HEK293 (cell line): Measurements from ENCODE around the gene SLC37A2.

Source experiments
- HOXA7 ChIP-seq: sonication (generic); formaldehyde crosslinking; IDR thresholded peaks from 2 replicates; pipeline ENCODE4 v1.8.1; 2022; ENCODE audit warnings: missing genetic modification reagents, borderline replicate concordance
- MEIS1 ChIP-seq: sonication (generic); formaldehyde crosslinking; IDR thresholded peaks from 2 replicates; pipeline ENCODE4 v1.8.1; 2022; ENCODE audit warnings: missing genetic modification reagents, mild to moderate bottlenecking, borderline replicate concordance
- MYNN ChIP-seq: fragments of 450-650 bp; formaldehyde crosslinking; IDR thresholded peaks from 2 replicates; pipeline ENCODE4 v1.5.1; 2016; ENCODE audit warnings: missing biosample characterization, missing genetic modification characterization, borderline replicate concordance
- REPIN1 ChIP-seq: fragments of 450-650 bp; formaldehyde crosslinking; IDR thresholded peaks from 2 replicates; pipeline ENCODE4 v1.5.1; 2017; ENCODE audit warnings: missing biosample characterization, missing genetic modification characterization, low read depth
- SETDB1 ChIP-seq: IDR thresholded peaks from one replicate; pipeline ENCODE4 v1.6.1; 2017; ENCODE audit warnings: mild to moderate bottlenecking, low read length, moderate library complexity, mixed read lengths; ENCODE audit not compliant: insufficient read length
- ZEB2 ChIP-seq: fragments of 450-650 bp; formaldehyde crosslinking; IDR thresholded peaks from 2 replicates; pipeline ENCODE4 v1.5.1; 2016; ENCODE audit warnings: missing biosample characterization, missing genetic modification characterization
- ZNF146 ChIP-seq: fragments of 450-650 bp; formaldehyde crosslinking; IDR thresholded peaks from 2 replicates; pipeline ENCODE4 v1.5.1; 2016; ENCODE audit warnings: missing biosample characterization, missing genetic modification characterization
- ZNF23 ChIP-seq: fragments of 450-650 bp; formaldehyde crosslinking; IDR thresholded peaks from 2 replicates; pipeline ENCODE4 v1.5.1; 2016; ENCODE audit warnings: missing biosample characterization, missing genetic modification characterization, borderline replicate concordance
- ZNF274 ChIP-seq, 2 experiments: fragments of 200-500 bp in 1 of 2; fragments of 450-650 bp in 1 of 2; sonication (Bioruptor generic) in 1 of 2; formaldehyde crosslinking in 1 of 2; IDR thresholded peaks; 2 replicates each; pipeline versions ENCODE4 v1.5.1 to v1.6.1; 2014 to 2016; ENCODE audit warnings: borderline replicate concordance in 1 of 2, inconsistent platforms in 1 of 2, low read length in 1 of 2, missing biosample characterization in 1 of 2, missing genetic modification characterization in 1 of 2
- ZNF560 ChIP-seq: fragments of 450-650 bp; formaldehyde crosslinking; IDR thresholded peaks from 2 replicates; pipeline ENCODE4 v1.5.1; 2017; ENCODE audit warnings: missing biosample characterization, missing genetic modification characterization, borderline replicate concordance
- ZNF660 ChIP-seq: fragments of 450-650 bp; IDR thresholded peaks from 2 replicates; pipeline ENCODE4 v1.5.1; 2018; ENCODE audit warnings: missing biosample characterization, mild to moderate bottlenecking, missing genetic modification characterization
- ZSCAN30 ChIP-seq: fragments of 450-650 bp; IDR thresholded peaks from 2 replicates; pipeline ENCODE4 v1.5.1; 2018; ENCODE audit warnings: missing biosample characterization, mild to moderate bottlenecking, missing genetic modification characterization, moderate library complexity
- TF ChIP-seq, protein P1 (sequence below): fragments of 450-650 bp; formaldehyde crosslinking; IDR thresholded peaks from 2 replicates; pipeline ENCODE4 v1.5.1; 2016; ENCODE audit warnings: missing biosample characterization, missing genetic modification characterization
- TF ChIP-seq, protein P2 (sequence below): sonication (generic); formaldehyde crosslinking; IDR thresholded peaks from 2 replicates; pipeline ENCODE4 v1.8.1; 2022; ENCODE audit warnings: mild to moderate bottlenecking, moderate library complexity, missing genetic modification reagents

DNA sequence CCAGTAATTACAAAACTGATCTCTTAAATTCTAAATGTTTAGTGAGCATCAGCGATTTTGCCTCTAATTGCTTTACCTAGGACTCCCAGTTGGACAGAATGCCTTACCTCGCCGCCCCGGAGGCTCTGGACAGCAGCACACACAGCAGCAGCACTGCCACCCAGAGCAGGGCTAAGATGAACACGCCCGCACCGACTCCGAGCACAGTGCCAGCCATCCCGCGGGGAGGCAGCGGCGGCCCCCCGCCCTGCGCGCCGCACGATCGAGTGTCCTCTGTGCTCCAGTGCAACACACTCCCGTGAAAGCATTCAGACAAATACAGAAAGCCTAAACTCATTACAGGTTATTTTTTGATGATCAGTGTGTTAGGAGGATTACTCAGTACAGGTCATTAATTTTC lies 38.9 kb downstream of the SLC37A2 start:
- TF ChIP-seq ZSCAN30 (tag by site-specific recombination) (no peak), ZNF274 (IDR thresholded peaks at IDR 0.05; ENCODE audit: low read length) (no peak), ZNF274 (tag by site-specific recombination; IDR thresholded peaks at IDR 0.05; ENCODE audit: borderline replicate concordance) (no peak), SETDB1 (no peak), ZNF146 (tag by site-specific recombination) (no peak), MYNN (no peak), HOXA7 (no peak), ZNF560 (tag by site-specific recombination) (no peak), ZEB2 (tag by site-specific recombination) (no peak), ZNF23 (no peak), ZNF660 (tag by site-specific recombination) (no peak), REPIN1 (tag by site-specific recombination) (no peak), MEIS1 (CRISPR knock-in tag) (no peak)
- TF ChIP-seq, protein P1, sequence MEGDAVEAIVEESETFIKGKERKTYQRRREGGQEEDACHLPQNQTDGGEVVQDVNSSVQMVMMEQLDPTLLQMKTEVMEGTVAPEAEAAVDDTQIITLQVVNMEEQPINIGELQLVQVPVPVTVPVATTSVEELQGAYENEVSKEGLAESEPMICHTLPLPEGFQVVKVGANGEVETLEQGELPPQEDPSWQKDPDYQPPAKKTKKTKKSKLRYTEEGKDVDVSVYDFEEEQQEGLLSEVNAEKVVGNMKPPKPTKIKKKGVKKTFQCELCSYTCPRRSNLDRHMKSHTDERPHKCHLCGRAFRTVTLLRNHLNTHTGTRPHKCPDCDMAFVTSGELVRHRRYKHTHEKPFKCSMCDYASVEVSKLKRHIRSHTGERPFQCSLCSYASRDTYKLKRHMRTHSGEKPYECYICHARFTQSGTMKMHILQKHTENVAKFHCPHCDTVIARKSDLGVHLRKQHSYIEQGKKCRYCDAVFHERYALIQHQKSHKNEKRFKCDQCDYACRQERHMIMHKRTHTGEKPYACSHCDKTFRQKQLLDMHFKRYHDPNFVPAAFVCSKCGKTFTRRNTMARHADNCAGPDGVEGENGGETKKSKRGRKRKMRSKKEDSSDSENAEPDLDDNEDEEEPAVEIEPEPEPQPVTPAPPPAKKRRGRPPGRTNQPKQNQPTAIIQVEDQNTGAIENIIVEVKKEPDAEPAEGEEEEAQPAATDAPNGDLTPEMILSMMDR, result no peak
- TF ChIP-seq, protein P2, sequence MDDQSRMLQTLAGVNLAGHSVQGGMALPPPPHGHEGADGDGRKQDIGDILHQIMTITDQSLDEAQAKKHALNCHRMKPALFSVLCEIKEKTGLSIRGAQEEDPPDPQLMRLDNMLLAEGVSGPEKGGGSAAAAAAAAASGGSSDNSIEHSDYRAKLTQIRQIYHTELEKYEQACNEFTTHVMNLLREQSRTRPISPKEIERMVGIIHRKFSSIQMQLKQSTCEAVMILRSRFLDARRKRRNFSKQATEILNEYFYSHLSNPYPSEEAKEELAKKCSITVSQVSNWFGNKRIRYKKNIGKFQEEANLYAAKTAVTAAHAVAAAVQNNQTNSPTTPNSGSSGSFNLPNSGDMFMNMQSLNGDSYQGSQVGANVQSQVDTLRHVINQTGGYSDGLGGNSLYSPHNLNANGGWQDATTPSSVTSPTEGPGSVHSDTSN (CRISPR knock-in tag), result no peak
